OCI-LY3 (cell line): ENCODE measurements around the gene RNF183.

ENCODE experiments used
- CTCF ChIP-seq: fragments of 200-600, 300-600 bp; sonication (generic); IDR thresholded peaks from 2 replicates; pipeline ENCODE4 v1.5.1; 2014; ENCODE audit warnings: antibody characterized with exemption, low read length, low read depth
- EZH2phosphoT487 ChIP-seq: fragments of 200-600 bp; shearing (Covaris generic); IDR thresholded peaks from 2 replicates; pipeline ENCODE4 v1.6.1; 2018; ENCODE audit warnings: antibody characterized with exemption, mixed run types, low read depth

- TF ChIP-seq CTCF, result no peak
- TF ChIP-seq EZH2phosphoT487, result no peak
These were observed 40.6 kb upstream of the RNF183 start for GRCh38 chr9:113343732-113344231.
